Activated CD4-positive, alpha-beta T cell treated with anti-CD3 and anti-CD28 coated beads, Interleukin-2, Interleukin-4, amounts not matched to agents 100 ng/mL and 50 ng/mL, durations not matched to agents 16 hours and 8 hours (primary cell): Measurements from ENCODE around the gene MOBP.

ENCODE experiments used
- DNase-seq: peaks from one replicate; pipeline ENCODE4 v3.0.0-alpha.2; 2020; ENCODE audit warnings: low spot score

The MOBP gene

DNA sequence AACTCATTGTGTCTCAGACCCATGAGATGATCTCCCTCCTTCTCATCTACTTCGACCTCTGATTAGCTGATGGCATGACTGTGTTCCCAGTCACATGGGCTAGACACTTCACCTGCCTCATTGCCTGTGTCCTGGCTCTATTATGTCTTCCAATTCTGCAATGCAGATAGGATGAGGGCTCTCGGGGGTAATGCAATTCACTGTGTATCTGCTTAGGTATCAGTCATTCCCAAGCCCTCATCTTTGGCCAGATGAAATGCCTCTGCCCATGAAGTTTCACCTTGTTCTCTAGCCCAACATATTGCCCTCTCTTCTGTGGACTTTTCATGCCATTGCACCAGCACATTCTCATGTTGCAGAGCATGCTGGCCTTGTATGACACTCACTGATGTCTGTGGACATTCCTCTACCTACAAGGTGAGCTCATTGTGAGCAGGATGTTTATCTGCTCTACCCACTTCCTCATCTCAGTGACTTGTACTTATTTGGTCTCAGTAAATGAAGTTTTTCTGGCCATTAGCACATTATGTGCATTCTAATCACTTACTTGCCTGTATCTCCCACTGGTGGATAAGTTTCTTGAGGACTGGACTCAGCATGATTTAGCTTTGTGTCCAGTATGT is 32.3 kb downstream of the MOBP start:
- DNase-seq: no peak

DNA sequence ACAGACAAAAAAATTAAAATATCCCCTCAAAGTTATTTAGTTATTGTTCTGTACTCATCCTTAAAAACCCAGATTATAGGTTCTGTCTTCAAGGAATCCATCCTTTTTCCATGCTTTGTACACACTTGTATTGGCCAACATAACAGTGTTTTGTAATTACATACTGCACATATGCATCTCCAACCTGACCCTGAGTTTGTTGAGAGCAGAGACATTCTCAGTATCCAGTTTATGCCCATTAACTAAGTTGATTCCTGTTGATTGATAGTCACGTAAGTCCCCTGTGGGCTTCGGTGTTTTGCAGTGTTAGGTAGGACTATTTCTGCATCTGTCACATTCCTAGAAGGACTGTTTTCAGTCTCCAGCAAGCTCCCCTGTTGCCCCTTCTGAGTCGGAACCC is 33.6 kb downstream of the MOBP start:
- DNase-seq: no peak

DNA sequence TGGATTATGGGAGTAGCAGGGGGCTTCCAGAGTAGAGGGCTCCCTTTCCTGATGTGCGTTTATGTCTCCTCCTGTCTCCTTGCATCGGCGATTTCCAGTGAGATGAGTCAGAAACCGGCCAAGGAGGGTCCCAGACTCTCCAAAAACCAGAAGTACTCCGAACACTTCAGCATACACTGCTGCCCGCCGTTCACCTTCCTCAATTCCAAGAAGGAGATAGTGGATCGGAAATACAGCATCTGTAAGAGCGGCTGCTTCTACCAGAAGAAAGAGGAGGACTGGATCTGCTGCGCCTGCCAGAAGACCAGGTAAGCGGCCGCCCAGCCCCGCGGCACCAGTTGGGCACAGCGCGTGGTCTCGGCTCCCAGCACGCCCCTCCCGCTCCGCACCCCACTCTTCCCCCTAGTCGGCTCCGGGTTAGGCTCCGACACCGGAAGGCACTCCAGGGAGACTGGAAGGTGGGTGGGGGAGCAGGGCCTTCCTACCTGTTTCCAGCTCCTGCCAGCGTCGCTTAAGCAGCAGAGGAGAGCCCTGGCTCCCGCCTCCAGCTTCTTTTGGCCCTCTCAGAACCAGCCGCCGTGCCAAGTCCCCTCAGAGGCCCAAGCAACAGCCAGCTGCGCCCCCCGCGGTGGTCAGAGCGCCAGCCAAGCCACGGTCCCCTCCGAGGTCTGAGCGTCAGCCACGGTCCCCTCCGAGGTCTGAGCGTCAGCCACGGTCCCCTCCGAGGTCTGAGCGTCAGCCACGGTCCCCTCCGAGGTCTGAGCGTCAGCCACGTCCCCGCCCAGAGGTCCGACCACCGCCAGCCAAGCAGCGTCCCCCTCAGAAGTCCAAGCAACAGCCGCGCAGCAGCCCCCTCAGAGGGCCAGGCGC is 34.7 kb downstream of the MOBP start:
- DNase-seq: no peak

DNA sequence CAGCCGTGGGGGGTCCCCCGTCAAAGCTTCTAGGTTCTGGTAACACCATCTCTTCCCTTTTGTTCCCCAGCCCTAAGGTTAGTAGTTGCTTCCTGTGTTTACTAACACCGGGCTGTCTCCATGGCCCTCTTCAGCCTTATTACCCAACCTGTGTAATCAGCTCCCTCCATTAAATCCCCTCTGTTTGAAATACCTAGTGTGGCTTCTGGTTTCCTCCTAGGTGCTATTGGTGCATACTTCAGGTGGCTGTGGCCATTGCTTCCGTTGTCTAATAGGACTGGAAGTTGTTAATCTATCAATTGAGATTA is 35.3 kb downstream of the MOBP start:
- DNase-seq: no peak

DNA sequence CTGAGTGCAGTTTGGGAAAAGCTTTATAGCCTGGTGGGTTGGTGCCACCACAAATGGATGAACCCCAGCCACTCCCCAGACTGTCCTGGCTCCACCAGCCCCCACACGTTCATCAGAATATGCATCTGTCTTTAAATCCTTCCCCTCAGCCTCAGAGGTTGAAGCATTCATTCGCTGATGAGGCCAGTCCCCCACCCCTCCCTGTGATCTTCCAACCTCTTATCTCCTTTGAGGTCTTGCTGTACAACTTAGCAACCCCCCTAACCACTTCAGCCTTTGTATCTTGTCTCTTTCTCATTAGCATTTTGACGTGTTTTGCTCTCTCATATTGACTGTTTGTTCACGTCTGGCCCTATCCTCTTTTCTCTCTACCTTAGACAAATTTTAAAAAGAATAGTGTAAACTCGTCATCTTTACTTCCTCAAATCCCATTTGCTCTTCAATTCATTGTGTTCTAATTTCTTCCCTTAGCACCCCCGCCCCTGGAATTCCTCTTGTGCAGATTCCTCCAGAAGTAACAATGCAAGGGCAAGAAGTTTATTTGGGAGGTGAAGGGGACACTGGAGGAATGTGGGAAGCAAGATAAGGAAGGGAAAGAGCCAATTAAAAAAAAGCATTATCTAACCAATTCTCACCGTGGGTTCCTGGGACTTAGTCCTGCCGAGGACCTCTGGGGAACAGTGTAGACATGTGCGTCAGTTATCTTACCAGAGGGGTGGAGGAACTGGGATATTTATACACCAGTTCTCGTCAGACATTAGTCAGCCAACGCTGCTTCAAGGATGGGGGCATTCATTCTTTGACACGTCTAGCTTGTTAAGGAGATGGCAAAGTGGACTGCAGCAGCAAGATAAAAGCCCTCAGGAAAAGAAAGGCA is 38.6 kb downstream of the MOBP start:
- DNase-seq: no peak

DNA sequence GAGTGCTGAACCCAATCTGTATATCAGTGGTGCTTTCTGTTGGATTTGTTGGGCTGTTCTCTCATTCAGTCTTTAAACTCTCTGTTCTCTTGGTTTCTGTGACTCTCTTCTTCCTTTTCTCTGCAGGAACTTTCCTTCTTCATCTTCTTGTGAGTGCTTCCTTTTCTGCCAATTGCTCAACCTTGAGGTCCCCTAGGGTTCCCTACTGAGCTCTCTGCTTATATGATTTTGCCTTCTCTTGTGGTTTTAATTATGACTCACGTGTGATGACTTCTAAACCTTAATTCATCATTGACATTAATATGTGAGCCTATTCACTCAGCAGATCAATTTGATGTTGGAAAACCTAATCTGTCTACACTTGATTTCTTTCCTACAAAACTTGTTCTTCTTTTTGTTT is 39.4 kb downstream of the MOBP start:
- DNase-seq: no peak

DNA sequence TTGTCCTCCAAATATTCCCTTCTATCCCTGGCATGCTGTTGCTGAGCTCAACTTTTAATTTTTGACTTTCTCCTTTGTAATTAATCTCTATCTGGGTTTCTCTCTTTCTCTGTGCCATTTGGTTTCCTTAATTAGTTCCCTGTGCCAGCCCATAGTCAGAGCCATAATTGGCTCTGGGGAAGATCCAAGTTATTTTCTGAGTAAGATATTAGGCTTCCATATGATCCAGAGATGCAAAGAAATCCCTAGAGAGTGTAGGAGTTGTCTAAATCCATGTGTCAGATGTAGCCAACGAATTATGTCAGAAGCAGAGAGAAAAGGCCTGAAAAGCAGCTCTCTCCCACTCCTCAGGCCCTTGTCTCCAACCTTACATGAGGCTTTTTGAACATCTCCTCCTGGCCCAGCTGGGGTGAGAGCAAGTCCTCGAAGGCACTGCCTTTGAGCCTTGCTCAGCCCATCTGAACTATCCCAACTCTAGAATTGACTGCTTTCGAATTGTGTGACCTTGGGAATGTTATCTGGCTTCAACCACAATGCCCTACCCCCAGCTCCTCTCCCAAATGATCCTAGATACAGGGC is 46.4 kb downstream of the MOBP start:
- DNase-seq: no peak

DNA sequence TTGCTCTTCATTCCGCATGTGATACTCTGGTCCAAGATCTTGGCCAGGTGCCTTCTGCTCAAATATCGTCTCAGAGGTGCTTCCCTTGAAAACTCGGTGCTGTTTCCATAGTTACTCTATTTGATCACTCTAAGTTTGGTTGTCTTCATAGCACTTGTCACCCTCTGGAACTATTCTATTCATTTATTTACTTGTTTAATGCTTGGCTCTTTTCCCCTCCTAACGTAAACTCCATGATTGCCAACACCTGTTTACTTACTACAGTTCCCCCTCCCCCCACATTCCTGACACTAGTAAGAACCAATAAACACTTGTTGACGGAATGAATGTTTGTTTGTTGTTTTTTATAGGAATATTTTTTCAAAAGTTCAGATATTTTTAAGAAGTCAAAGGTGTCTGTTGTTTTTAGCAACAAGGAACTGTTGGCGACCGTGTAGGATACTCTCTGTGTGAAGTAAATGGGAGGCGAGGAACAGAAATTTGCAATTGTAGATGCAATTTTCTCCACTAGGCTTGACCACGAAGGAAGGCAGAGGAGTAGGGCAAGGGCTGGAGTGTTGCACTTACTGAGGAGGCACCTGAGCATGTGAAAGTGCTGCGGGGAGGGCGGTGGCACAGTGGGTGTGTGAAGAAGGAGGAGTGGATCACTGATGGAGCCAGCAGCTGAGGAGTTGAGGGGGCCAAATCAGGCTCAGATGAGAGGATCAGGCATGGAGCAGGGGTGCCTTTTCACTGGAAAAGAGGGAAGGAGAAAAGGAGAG is 48.4 kb downstream of the MOBP start:
- DNase-seq: no peak

DNA sequence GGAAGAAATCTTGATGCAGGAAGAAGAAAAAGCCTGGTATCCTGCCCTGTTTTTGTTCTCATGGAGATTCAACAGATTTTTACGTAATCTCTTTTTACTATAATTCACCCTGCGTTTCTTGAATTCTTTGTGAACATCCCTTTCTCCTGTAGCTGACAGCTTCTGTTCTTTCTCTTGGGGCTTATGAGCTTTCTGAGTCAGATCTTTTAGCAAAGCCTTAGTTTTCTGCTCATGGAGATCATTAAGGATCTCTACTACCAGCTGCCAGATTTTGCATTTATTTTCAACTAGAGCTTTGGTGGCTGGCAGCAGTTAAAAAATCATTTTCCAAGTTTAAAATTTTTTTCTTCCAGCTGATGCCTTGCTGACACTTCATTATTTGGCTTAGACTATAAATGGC is 51.6 kb downstream of the MOBP start:
- DNase-seq: no peak

DNA sequence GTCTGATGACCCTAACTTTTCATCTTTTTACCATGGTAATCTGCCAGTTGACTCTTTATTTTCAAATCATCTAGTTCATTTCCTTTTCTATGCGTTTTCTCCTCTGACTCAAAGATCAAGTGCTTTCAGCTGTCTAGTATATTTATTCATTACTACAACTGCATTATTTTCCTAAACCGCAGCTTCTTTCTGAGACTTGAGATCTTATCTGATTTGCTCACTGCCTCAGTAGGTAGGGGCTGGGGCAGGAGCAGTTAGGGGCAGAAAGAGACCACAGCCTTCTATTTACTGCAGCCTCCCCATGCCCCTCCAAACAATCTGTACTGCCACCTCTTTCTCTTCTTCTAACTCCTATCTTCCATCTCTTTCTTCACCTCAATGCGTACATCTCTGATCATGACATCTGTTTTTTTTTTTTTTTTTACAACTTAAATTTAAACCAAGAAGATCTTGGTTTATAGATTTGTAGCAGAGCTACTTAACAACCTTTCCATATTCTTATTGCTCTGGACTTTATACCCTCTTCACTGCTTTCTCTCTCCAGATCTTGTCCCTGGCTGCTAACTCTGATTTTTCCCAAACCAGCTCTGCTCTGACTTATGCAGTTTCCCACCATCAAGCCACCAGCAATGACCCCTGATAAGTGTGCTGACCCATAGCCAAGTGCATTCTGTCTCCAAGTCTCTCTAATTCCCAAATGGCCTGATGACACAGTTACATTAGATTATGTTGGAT is 52.2 kb downstream of the MOBP start:
- no peak for DNase-seq

DNA sequence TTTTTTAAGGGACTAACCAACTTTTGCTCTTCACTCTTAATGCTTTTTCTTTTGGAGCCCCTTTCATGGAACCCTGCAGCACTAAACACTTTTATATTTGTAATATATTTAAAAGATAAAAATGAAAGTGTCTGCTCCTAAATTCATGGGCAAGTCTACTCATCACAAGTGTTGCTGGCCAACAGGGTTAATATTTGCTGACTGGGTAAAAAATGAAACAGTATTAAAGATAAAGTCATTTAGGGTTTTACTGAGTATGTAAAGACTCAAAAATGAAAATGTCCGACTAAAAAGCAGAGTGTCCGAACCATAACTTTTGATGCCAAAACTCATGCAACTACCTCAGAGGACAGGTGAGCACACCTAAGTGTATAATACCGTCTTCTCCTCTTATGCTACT is 54.0 kb downstream of the MOBP start:
- DNase-seq: no peak

DNA sequence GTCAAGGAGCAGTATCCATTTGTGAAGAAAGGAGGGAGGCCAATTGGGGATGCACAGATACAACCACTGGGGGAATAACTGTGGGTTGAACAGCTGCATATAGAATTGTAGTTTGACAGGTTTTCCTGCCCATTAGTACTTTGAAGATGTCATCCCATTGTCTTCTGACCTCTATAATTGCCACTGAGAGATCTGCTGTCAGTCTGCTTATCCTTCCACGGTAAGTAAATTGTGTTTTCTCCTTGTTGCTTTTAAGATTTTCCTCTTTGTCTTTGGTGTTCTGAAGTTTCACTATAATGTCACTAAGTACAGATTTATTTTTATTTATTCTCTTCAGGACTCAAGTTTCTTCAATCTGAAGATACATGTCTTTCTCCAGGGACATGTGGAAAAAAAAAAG is 56.6 kb downstream of the MOBP start:
- DNase-seq: no peak

DNA sequence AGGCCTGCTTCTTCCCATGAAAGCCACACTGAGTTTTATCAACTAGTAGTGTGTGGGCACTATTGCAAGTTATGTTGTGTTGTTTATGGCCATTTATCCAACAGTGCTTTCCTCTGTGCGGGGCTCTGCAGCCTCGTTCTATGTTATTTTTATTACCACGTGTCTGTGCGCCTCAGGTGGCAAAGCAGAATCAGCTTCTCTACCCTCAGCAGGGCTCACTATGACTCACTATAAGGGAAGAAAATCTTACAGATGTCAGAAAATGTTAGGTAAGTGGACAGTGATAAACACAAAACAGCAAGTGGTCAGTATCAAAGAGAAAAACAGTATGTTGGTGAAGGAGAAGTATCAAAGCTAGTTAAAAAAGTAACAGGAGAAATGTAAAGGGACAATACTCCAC is 61.4 kb downstream of the MOBP start:
- DNase-seq: no peak

DNA sequence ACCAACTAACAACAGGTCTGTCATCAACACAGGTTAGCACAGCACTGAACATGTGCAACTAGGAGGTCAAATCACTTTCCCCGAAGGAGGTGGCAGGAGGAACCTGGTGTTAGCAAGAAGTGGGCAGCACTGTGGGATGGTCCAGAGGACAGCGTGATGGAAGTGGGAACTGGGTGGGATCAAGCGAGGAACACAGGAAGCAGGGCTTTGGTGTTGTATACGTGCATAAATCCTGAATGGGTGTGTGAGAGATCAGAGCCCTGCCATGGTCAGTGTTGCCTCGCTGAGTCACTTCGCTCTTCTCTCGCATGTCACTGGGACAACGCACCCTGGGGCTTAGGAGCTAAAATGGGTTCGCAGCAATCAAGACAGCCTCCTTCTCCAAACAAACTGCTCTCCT is 62.1 kb downstream of the MOBP start:
- no peak for DNase-seq

DNA sequence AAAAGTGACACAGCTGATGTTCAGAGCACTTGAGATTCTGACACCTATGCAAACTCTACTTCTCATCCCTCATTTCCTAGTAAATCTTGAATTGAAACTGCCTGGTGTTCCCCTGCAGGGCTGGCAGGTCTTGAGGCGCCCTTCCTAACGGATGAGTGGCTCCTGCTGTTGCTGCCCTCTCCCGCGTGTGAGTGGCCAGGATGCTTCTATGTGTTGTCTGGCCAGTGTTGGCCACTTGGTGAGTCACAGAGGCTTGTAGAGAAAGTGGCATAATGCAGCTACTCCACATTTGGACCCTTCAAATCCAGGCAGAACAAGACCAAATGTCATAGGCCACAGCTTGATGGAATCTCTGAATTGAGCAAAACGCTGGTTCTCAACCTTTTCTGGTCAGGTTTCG is 63.6 kb downstream of the MOBP start:
- DNase-seq: no peak

DNA sequence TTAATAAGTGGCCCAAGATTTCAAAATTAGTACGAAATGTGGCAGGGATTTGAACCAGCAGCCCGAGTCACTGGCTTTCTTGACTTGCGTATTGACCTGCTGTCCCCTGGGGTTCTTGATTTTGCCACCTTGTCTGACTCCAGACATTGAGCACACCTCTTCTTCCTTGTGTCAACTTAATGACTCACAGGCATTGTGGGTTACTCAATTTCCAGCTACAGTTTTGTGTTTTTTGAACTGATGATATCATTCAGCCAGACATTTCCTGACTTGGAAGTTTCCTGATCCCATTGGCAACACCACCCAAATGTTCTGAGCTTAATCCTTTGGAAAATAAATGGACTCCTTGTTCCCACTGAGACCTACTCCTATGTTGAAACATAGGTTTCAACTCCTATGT is 64.2 kb downstream of the MOBP start:
- no peak for DNase-seq

DNA sequence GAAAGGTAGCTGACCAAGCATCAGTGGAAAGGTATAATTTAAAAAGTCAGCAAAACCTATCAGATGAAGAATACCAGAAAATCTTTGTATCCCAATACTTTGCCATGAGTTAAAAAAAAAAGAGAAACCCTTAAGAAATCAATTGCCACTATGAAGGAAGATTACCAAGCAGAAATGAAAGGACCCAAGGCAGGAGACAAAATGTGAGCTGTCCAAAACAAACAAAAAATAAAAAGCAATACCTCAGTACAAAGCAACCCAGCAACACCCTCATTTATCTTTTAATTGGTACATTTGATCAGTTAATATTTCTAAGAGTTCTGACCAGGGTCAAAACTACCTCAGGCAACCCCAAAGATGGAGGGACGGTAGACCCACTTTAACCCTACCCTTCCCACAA is 65.3 kb downstream of the MOBP start:
- no peak for DNase-seq

DNA sequence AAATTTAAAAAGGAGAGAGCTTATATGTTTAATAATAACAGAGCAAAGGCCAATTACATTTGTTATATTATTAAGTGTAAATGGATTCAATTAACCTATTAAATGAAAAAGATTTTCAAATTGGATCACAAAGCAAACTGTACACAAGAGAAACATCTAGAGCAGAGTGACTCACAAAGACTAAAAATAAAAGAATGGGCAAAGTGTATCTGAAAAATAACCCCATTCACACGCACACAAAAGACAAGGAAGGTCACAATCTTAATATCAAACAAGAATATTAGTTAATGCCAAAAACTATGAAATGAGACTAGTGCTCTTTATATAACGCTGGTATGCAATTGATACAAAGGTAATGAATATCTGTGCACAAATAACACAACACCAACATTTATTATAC is 65.7 kb downstream of the MOBP start:
- DNase-seq: no peak

DNA sequence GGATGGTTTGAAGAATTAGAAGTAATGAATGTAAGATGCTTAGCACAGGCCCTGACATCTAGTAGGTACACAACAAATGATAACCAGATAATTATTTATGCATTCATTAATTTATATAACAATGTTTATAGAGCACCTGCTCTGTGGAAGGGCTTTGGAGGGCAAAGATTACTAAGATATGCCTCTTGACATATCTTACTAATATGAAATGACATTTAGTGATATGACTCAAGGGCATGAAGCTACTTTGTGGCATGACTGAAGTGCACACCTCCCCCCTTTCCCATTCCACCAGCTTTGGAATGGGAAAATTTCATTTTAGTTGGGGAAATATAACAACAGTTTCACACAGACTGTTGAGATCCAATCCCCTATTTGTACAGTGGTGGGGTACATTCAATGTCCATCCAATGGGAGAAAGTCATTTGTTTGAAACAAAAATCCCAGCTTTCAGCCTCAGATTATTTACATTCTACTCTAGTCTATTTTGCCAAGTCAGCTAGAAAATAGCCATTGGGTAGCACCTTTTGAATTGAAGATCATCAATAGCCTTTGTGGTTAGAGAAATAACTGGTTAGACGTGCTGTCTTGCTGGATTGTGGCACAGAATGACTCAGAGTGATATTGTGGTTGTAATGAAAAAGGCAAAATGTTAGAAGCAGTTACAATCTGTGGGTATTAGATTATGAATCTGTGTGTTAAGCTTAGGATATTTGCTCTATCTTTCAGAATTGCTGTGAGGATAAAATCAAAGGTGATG is 72.9 kb downstream of the MOBP start:
- DNase-seq: peak; percentile 71

DNA sequence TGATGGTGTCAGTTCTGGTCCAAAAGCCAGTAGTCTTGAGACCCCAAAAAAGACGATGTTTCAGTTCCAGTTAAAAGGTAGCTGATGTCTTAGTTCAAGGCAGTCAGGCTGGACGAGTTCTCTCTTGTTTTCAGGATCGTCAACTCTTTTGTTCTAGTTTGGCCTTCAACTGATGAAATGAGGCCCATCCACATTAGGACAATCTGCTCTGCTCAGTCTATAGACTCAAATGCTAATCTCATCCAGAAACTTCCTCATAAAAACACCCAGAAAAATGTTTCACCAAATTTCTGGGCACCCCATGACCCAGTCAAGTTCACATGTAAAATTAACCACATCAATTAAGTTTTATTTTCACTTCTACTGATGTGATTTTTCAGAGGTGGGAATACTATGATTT is 74.0 kb downstream of the MOBP start:
- DNase-seq: no peak

DNA sequence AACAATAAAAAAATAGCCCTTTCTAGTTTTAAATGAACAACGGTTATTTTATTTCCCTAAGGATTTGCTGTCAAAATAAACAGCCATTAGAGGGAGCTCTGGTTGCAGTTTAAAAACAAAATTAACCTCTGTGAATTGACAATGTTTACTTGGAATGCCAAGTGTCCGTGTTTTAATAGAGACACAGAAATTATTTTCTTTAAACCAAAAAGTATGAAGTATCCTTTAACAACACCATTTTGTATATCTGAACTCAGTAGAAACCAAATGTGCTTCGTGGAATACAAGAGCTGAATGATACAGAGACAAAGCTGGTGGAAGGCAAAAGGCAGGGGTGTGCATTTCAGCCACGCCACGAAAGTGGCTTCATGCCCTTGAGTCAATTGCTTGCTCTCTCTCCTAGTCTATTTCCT is 74.4 kb downstream of the MOBP start:
- DNase-seq: no peak
